GM12874 (cell line): ENCODE results near the gene ASB1.

Experiments
- CTCF ChIP-seq: IDR thresholded peaks from 2 replicates; pipeline ENCODE4 v1.5.1; 2011; ENCODE audit warnings: low read depth, mild to moderate bottlenecking, control low read depth, low read length, moderate library complexity; ENCODE audit not compliant: insufficient read depth

The ASB1 gene

DNA sequence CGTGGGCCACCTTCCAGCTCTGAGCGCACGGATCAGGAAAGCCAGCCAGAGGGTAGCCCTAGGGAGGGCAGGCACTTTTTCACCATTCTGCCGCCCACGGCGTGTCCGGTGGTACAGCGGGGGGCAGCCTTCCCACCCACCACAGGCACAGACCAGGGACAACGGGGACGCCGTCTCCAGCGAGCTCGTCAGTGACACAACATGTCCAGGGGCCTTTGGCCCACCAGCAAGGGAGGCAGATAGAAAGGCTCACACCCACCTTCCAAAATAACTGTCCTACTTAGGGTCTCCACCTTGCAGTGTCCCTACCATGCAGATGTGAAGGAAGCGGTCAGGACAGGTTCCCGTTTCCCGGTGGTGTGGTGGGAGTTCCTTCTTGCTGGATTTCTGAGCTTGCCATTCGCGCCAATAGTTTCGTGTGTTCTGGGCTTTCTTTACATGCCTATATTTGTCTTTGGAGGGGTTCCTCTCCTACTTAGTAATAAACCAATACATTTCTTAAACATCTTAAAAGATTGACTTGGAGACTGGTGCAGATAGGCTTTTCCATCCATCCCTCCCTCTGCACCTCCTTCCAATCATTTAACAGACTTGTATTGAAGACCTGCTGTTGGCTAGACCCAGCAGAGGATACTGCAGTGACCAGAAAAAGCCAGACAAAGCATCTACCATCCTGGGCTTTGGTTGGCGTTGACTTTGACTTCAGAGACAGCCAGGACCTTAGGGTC, 872 bp downstream of the ASB1 start:
- no peak for TF ChIP-seq CTCF

- no peak for TF ChIP-seq CTCF
These were observed 2.1 kb downstream of the ASB1 start for GRCh38 chr2:238428866-238429265.

DNA sequence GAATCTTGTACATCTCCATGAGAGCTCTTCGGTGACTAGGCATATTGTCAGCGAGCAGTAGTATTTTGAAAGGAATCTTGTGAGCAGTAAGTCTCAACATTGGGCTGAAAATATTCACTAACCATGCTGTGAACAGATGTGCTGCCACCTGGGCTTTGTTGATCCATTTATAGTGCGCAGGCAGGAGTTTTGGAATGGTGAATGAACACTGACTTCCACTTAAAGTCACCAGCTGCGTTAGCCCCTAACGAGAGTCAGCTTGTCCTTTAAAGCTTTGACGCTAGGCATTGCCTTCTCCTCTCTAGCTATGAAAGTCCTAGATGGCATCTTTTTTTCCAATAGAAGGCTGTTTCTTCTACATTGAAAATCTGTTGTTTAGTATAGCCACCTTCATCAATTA, 4.1 kb downstream of the ASB1 start:
- no peak for TF ChIP-seq CTCF

DNA sequence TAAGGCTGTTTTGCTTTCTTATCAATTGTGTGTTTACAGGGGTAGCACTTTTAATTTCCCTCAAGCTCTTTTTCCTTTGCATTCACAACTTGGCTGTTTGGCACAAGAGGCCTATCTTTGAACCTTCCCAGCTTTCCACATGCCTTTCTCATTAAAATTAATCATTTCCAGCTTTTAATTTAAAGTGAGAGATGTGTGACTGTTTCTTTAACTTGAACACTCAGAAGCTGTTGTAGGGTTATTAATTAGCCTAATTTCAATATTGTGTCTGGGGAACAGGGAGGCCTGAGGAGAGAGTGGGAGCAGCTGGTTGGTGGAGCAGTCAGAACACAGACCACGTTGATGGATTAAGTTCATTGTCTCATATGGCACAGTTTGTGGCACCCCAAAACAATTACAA, 4.7 kb downstream of the ASB1 start:
- TF ChIP-seq CTCF = no peak

GRCh38 chr2:238433300-238433915, 6.7 kb downstream of the ASB1 start:
- no peak for TF ChIP-seq CTCF

DNA sequence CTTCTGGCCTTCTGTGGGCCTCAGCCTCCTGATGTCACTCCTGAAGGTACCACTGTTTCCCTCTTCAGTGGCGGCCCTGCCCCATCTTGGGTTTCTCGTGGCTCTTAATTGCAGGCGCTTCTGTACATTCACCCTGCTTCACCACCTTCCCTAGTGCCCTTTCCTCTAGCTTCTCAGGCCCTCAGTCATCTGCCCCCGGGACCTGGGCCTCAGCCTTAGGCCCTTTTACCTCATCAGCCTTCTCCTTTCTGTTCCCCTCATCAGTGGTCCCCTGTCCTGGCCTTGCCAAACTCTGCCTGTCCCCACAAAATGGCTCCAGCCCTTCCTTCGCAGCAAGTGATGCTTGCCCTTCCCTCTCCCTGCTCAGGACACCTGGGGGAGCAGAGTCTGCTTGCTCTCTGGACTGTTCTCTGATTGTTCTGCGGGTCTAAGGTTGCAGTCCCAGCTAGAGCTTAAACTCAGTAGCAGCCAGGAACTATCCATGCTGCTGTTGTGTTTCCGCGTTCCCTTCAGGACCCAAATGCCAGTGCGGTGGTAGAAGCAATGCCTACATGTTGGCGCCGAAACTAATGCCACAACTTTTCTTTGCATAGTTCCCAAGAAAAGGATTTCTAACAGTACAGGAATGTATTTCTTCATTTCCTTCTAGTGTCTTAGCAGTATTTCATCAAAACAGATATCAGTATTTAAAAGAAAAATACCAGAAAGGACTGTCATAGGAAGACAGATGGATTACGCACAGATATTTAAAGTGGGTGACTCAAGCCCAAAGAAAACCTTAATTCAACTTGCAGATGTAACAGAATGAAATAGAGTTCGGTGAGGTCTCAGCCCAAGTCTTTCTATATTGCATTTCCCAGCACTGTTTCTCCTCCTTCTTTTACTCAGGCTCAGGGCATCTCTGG, 7.5 kb downstream of the ASB1 start:
- no peak for TF ChIP-seq CTCF

DNA sequence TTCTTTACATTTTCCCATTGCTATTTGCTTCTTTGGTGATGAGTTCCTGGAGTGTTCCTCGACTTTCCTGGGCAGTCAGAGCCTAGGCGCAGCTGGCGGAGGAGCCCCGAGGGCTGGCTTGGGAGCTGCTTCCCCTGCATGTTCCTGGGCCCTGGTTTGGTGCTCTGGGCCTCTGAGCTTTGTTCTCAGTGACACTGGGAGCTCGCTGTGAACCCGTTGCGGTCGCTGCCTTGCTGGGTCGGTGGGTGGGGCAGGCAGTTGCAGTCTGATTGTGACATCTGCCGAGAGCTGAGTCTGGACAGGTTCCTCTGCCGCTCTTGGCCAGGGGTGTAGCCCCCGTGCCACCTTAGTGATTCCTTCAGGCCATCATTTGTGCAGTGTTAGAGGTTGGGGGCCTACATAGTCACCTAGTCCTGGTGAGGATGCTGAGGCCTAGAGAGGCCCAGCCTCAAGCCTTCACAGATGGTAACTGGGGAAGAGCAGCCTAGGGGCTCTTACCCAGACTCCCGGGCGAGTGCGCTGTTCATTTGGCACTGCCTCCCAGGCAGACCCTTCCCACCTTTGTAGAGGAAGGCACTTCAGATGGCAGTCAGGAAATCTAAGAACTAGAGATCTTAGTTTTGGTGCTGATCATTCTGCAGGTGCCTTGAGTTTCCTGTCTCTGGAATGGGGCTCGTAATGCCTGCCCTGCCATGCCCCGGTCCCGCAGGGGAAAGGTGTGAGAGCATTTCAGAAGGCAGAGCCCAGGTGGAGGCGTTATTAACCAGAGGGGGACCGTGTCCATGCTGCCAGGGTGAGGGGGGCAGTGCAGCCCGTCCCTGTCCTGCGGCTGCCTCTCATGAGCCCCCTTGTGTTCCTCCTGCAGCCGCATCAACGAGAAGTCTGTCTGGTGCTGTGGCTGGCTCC, 8.4 kb downstream of the ASB1 start:
- TF ChIP-seq CTCF = no peak
